ENCODE data around the gene CGB2.
"Not testable (repeated sequence)": the region's sequence is repeated elsewhere in the genome, so short reads cannot be mapped to it uniquely, and the experiment has no call there.

DNA sequence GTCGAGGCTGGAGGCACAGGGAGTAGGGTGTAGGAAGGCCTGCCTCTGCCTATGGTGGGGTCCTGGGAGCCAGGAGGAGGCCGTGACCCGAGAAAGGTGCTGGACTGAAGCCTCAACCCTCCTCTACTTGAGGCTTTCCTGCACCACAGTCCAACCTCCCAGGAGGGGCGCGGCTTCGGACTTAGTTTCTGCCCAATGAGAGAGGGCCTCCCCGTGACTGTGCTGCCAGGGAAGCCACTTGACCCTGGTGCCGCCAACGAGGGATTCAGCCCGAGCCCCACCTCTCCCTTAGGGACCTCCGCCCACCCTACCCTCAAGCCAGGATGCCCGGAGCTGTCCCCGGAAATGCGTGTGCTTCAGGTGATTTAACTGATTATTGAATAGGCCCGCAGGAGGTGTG, 7.5 kb upstream of the CGB2 start, which contains the start of gene CGB3:
- TF ChIP-seq, protein P1, sequence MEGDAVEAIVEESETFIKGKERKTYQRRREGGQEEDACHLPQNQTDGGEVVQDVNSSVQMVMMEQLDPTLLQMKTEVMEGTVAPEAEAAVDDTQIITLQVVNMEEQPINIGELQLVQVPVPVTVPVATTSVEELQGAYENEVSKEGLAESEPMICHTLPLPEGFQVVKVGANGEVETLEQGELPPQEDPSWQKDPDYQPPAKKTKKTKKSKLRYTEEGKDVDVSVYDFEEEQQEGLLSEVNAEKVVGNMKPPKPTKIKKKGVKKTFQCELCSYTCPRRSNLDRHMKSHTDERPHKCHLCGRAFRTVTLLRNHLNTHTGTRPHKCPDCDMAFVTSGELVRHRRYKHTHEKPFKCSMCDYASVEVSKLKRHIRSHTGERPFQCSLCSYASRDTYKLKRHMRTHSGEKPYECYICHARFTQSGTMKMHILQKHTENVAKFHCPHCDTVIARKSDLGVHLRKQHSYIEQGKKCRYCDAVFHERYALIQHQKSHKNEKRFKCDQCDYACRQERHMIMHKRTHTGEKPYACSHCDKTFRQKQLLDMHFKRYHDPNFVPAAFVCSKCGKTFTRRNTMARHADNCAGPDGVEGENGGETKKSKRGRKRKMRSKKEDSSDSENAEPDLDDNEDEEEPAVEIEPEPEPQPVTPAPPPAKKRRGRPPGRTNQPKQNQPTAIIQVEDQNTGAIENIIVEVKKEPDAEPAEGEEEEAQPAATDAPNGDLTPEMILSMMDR (IDR thresholded peaks at IDR 0.05), result not testable (repeated sequence)
- TF ChIP-seq POLR2A (IDR thresholded peaks at IDR 0.05), result not testable (repeated sequence)
